Esophagus muscularis mucosa (tissue), 3 donors: Measurements from ENCODE around the gene FAM120C.

Experiments
- CTCF ChIP-seq, 3 experiments: fragments of 200-600 bp in 2 of 3; fragments of 450-650 bp in 1 of 3; sonication (generic) in 2 of 3; IDR thresholded peaks; one replicate each; pipeline ENCODE4 v1.5.1; 2017 to 2019; ENCODE audit warnings: antibody characterized with exemption in 3 of 3, mild to moderate bottlenecking in 2 of 3, moderate library complexity in 1 of 3
- POLR2A ChIP-seq: fragments of 450-650 bp; IDR thresholded peaks from one replicate; pipeline ENCODE4 v1.6.1; 2017; ENCODE audit warnings: antibody characterized with exemption, moderate library complexity, mild to moderate bottlenecking, low read depth

- TF ChIP-seq CTCF (IDR thresholded peaks at IDR 0.05) (peak; percentile 17 to 44 (median 21)), POLR2A (no peak)
Observed at GRCh38 chrX:54042609-54043021, 140.4 kb downstream of the FAM120C start.
